ENCODE data around the gene ID2. TPM values are rescaled to one million over a fixed set of nuclear protein-coding genes. Genes with fewer than 3 reads are reported as not detected.

The ID2 gene, protein sequence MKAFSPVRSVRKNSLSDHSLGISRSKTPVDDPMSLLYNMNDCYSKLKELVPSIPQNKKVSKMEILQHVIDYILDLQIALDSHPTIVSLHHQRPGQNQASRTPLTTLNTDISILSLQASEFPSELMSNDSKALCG
- 100 to 1,000 TPM; 223 to 250 TPM for total RNA-seq

DNA sequence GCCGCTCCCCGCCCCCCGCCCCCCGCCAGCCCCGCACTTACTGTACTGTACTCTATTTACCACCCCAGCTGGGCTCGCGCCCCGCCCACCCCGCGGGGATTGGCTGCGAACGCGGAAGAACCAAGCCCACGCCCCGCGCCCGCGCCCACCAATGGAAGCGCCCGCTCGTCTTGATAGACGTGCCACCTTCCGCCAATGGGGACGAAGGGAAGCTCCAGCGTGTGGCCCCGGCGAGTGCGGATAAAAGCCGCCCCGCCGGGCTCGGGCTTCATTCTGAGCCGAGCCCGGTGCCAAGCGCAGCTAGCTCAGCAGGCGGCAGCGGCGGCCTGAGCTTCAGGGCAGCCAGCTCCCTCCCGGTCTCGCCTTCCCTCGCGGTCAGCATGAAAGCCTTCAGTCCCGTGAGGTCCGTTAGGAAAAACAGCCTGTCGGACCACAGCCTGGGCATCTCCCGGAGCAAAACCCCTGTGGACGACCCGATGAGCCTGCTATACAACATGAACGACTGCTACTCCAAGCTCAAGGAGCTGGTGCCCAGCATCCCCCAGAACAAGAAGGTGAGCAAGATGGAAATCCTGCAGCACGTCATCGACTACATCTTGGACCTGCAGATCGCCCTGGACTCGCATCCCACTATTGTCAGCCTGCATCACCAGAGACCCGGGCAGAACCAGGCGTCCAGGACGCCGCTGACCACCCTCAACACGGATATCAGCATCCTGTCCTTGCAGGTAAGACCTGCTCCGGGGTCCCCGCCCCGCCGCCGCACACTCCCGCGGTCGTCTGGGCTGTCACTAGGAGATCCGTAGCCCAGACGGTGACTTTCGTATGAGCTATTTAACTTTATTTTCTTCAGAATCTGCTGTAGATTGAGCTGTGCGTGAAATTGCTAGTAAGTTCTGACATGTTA, at the start of gene ID2:
Gene ID2 (plus strand): TSS at position 271 of the 907 bp plus-strand sequence. CDS start 110 bp downstream, at position 381.
- Mint-ChIP-seq H3K4me1 (ENCODE audit: low read depth) (peaks cover 42% of the 10 kb centered on the region), H3K27ac (peak within 1 kb of the TSS; percentile 99), H3K36me3 (ENCODE audit: insufficient read depth in 2 of 2) (peaks cover 21% of the 10 kb centered on the region in 2 donors), H3K9me3 (no peaks in the 10 kb centered on the region), H3K27me3 (ENCODE audit: low read depth) (peaks cover 11% of the 10 kb centered on the region), H3K4me3 (peak within 1 kb of the TSS; percentile 99)
- DNase-seq: peak; percentile 99 to 100
- peak; percentile 56 to 59 for ATAC-seq (replicated peaks in 1 of 2)

GRCh38 chr2:8632755-8633154, 49.1 kb upstream of the ID2 start:
- no peak overlapping the region for H3K27ac Mint-ChIP-seq
- no peaks in the 10 kb centered on the region for H3K9me3 Mint-ChIP-seq
- peaks cover 6% of the 10 kb centered on the region for H3K4me1 Mint-ChIP-seq (ENCODE audit: low read depth)
- DNase-seq (no peak), ATAC-seq (replicated peaks in 1 of 2) (no peak)
- H3K27me3 Mint-ChIP-seq (ENCODE audit: low read depth): peaks cover 9% of the 10 kb centered on the region
- no peaks in the 10 kb centered on the region for H3K36me3 Mint-ChIP-seq (ENCODE audit: insufficient read depth in 2 of 2)
- no peak overlapping the region for H3K4me3 Mint-ChIP-seq

DNA sequence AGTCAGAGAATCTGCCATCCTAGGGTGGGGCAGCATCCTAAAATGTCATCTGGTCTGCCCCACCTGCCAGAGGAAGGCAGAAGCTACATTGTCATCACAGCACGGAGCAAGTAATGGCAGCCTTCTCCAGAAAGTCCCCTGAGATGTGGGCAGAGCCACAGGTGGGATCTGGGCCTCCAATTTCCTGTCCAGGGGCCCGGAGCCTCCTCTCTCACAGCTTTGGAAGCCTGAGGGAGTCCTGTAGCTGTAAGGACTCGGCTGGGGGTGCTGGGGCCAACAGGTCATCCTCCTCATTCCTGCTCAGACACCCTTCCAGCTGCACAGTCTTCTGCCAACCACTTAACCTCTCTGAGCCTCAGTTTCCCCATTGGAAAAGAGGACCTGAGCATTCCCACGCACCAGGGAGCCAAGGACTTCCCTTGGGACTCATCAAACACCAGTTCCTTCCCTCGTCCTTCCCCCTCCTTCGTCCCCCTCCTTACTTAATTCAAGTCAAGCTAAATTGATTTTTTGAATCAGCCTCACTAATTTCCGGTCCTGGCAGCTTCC, 48.6 kb upstream of the ID2 start:
- H3K36me3 Mint-ChIP-seq (ENCODE audit: insufficient read depth in 2 of 2): no peaks in the 10 kb centered on the region
- H3K4me3 Mint-ChIP-seq: no peak overlapping the region
- ATAC-seq (replicated peaks in 1 of 2): no peak
- no peaks in the 10 kb centered on the region for H3K9me3 Mint-ChIP-seq
- no peak overlapping the region for H3K27ac Mint-ChIP-seq
- no peak for DNase-seq
- H3K27me3 Mint-ChIP-seq (ENCODE audit: low read depth): peaks cover 9% of the 10 kb centered on the region
- H3K4me1 Mint-ChIP-seq (ENCODE audit: low read depth): peaks cover 4% of the 10 kb centered on the region

GRCh38 chr2:8633735-8634313, 48.0 kb upstream of the ID2 start:
- no peak for DNase-seq
- Mint-ChIP-seq H3K36me3 (ENCODE audit: insufficient read depth in 2 of 2) (no peaks in the 10 kb centered on the region), H3K27me3 (ENCODE audit: low read depth) (peaks cover 9% of the 10 kb centered on the region), H3K9me3 (no peaks in the 10 kb centered on the region), H3K4me3 (no peak overlapping the region), H3K4me1 (ENCODE audit: low read depth) (no peaks in the 10 kb centered on the region), H3K27ac (no peak overlapping the region)
- peak in 1 of 2 donors; percentile 25 for ATAC-seq (replicated peaks in 1 of 2)

GRCh38 chr2:8634466-8635172, 47.2 kb upstream of the ID2 start:
- ATAC-seq (replicated peaks in 1 of 2) (no peak), DNase-seq (no peak)
- H3K4me3 Mint-ChIP-seq: no peak overlapping the region
- H3K27me3 Mint-ChIP-seq (ENCODE audit: low read depth): peaks cover 9% of the 10 kb centered on the region
- no peaks in the 10 kb centered on the region for H3K9me3 Mint-ChIP-seq
- H3K4me1 Mint-ChIP-seq (ENCODE audit: low read depth): no peaks in the 10 kb centered on the region
- H3K36me3 Mint-ChIP-seq (ENCODE audit: insufficient read depth in 2 of 2): no peaks in the 10 kb centered on the region
- no peak overlapping the region for H3K27ac Mint-ChIP-seq

- H3K36me3 Mint-ChIP-seq (ENCODE audit: insufficient read depth in 2 of 2): no peaks in the 10 kb centered on the region
- no peak overlapping the region for H3K27ac Mint-ChIP-seq
- H3K9me3 Mint-ChIP-seq: no peaks in the 10 kb centered on the region
- H3K4me1 Mint-ChIP-seq (ENCODE audit: low read depth): no peaks in the 10 kb centered on the region
- peaks cover 9% of the 10 kb centered on the region for H3K27me3 Mint-ChIP-seq (ENCODE audit: low read depth)
- H3K4me3 Mint-ChIP-seq: no peak overlapping the region
- DNase-seq: no peak
- ATAC-seq (replicated peaks in 1 of 2): no peak
These were observed 45.8 kb upstream of the ID2 start for GRCh38 chr2:8636041-8636491.

DNA sequence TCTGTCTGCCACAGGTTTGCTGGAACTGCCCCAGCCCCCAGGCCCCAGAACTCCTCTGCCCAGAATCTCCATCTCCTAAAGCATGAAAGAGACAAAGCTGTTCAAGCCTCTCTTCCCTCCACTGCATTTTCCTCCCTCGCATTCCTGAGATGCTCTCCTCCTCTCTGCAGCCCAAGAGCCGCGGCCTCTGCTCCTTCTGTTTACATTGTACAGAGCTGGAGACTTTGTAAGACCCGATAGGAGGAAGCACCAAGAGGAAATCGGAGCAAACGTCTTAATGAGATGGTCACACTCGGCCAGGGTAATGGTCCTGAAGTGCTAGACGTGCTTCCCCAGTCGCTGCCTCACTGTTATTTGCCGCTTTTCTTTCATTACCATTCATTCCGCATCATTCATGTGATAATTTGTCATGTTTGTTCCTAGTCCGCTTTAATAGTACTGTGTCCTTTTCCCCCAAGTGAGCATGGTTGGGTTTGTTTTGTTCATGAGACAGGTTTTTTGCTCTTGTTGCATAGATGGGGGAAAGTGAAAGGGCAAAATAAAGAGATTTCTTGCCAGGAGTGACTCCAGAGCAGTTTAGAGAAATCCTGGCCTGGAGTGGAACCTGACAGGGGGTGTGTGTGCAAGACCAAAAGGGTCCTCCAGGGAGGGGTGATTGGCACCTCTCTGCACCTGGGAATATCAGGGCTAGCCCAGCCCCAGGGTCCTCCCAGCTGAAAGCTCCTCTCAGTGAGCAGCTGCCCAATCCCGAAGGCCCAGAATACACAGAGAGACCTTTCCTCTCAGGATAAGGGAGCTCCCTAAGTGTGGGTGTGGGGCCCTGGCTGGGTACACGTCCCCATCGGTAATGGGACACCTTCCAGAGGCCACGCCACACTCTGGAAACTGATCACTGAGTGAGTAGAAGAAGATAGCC, 44.9 kb upstream of the ID2 start:
- H3K4me1 Mint-ChIP-seq (ENCODE audit: low read depth): no peaks in the 10 kb centered on the region
- H3K9me3 Mint-ChIP-seq: no peaks in the 10 kb centered on the region
- peaks cover 9% of the 10 kb centered on the region for H3K27me3 Mint-ChIP-seq (ENCODE audit: low read depth)
- no peaks in the 10 kb centered on the region for H3K36me3 Mint-ChIP-seq (ENCODE audit: insufficient read depth in 2 of 2)
- ATAC-seq (replicated peaks in 1 of 2): no peak
- DNase-seq: no peak
- H3K4me3 Mint-ChIP-seq: no peak overlapping the region
- no peak overlapping the region for H3K27ac Mint-ChIP-seq

- H3K4me1 Mint-ChIP-seq (ENCODE audit: low read depth): no peaks in the 10 kb centered on the region
- ATAC-seq (replicated peaks in 1 of 2): no peak
- DNase-seq: no peak
- no peaks in the 10 kb centered on the region for H3K36me3 Mint-ChIP-seq (ENCODE audit: insufficient read depth in 2 of 2)
- no peak overlapping the region for H3K27ac Mint-ChIP-seq
- H3K9me3 Mint-ChIP-seq: no peaks in the 10 kb centered on the region
- H3K4me3 Mint-ChIP-seq: no peak overlapping the region
- peaks cover 9% of the 10 kb centered on the region for H3K27me3 Mint-ChIP-seq (ENCODE audit: low read depth)
These were observed 43.5 kb upstream of the ID2 start for GRCh38 chr2:8638327-8638726.

- no peaks in the 10 kb centered on the region for H3K4me1 Mint-ChIP-seq (ENCODE audit: low read depth)
- no peak overlapping the region for H3K4me3 Mint-ChIP-seq
- DNase-seq: no peak
- H3K27ac Mint-ChIP-seq: no peak overlapping the region
- no peaks in the 10 kb centered on the region for H3K9me3 Mint-ChIP-seq
- H3K27me3 Mint-ChIP-seq (ENCODE audit: low read depth): peaks cover 9% of the 10 kb centered on the region
- ATAC-seq (replicated peaks in 1 of 2): no peak
- no peaks in the 10 kb centered on the region for H3K36me3 Mint-ChIP-seq (ENCODE audit: insufficient read depth in 2 of 2)
These were observed 42.7 kb upstream of the ID2 start for GRCh38 chr2:8639122-8639635.

- Mint-ChIP-seq H3K27me3 (ENCODE audit: low read depth) (peaks cover 9% of the 10 kb centered on the region), H3K4me1 (ENCODE audit: low read depth) (no peaks in the 10 kb centered on the region), H3K4me3 (no peak overlapping the region), H3K9me3 (no peaks in the 10 kb centered on the region), H3K27ac (no peak overlapping the region), H3K36me3 (ENCODE audit: insufficient read depth in 2 of 2) (no peaks in the 10 kb centered on the region)
- ATAC-seq (replicated peaks in 1 of 2): no peak
- DNase-seq: no peak
These were observed 41.4 kb upstream of the ID2 start for GRCh38 chr2:8640498-8640897.

DNA sequence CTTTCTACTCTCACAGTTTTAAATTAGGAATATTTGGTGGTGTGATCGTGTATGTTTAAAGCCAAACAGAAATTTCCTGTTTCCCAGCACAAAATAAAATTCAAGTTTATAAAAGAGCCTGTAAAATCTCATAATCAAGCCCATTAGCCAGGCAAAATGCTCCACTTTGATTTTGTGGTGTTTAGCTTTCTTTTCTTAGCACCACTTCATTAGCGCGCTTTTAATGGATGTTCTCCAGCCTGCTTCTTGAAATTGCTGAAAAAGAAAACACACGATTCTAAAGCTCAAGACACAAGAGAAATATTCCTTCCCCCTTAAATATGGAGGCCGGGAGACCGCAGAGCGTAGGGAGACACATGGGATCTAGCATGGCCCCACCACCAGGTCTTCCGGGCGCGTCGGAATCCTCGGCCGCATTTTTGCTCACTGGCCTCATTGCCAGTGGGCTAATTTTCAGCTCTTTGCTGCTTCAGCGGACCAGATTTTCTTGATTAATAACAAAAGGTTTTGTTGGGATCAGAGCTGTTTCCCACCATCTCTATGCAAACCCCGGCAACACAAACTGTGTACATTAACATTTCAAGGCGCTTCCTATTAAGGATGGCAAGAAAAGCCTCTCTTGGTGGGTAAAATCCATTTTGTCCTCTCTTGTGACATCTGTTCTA, 40.4 kb upstream of the ID2 start:
- no peak overlapping the region for H3K4me3 Mint-ChIP-seq
- no peaks in the 10 kb centered on the region for H3K9me3 Mint-ChIP-seq
- H3K36me3 Mint-ChIP-seq (ENCODE audit: insufficient read depth in 2 of 2): no peaks in the 10 kb centered on the region
- ATAC-seq (replicated peaks in 1 of 2): no peak
- no peak for DNase-seq
- no peak overlapping the region for H3K27ac Mint-ChIP-seq
- H3K27me3 Mint-ChIP-seq (ENCODE audit: low read depth): peaks cover 9% of the 10 kb centered on the region
- no peaks in the 10 kb centered on the region for H3K4me1 Mint-ChIP-seq (ENCODE audit: low read depth)

Measured in activated T-cell treated with anti-CD3 and anti-CD28 coated beads, Interleukin-2, amount 50 U/mL, for 72 hours (primary cell).